Bronchial epithelial cell (primary cell): ENCODE measurements around the gene TGFBR3. TPM values are rescaled to one million over a fixed set of nuclear protein-coding genes. Genes with fewer than 3 reads are reported as not detected.

ENCODE experiments used
- DNase-seq: peaks from one replicate; pipeline ENCODE4 v3.0.0-alpha.2; 2010; ENCODE audit warnings: low read depth
- FAIRE-seq: peaks from 2 replicates; lab custom pipeline; 2011; peaks lifted over from hg19 to GRCh38; lab: Jason Lieb, UNC
- H3K27me3 ChIP-seq: 2 replicates; pipeline ENCODE4 v1.5.1; 2011; ENCODE audit warnings: low read length; ENCODE audit not compliant: control insufficient read depth, insufficient read depth
- H3K36me3 ChIP-seq: 2 replicates; pipeline ENCODE4 v1.5.1; 2011; ENCODE audit warnings: low read length; ENCODE audit not compliant: control insufficient read depth, insufficient read depth
- H3K4me3 ChIP-seq: 2 replicates; pipeline ENCODE4 v1.5.1; 2011; ENCODE audit warnings: mild to moderate bottlenecking, low read depth, low read length, control low read depth
- total RNA-seq: library from RNA; depleted of rRNA; stranded (reverse); fragments of >200 nt; gene quantifications from 2 replicates; pipeline ENCODE4 v1.2.1, GENCODE V29; 2014
- TF ChIP-seq, protein P1 (sequence below): IDR thresholded peaks from 2 replicates; pipeline ENCODE4 v1.5.1; 2011; ENCODE audit warnings: mild to moderate bottlenecking, moderate library complexity, low read length, control low read depth, inconsistent platforms; ENCODE audit not compliant: insufficient read depth, severe bottlenecking

Gene TGFBR3
- total RNA-seq, 1 donor from 2014 or later = 1.8 TPM

- TF ChIP-seq, protein P1, sequence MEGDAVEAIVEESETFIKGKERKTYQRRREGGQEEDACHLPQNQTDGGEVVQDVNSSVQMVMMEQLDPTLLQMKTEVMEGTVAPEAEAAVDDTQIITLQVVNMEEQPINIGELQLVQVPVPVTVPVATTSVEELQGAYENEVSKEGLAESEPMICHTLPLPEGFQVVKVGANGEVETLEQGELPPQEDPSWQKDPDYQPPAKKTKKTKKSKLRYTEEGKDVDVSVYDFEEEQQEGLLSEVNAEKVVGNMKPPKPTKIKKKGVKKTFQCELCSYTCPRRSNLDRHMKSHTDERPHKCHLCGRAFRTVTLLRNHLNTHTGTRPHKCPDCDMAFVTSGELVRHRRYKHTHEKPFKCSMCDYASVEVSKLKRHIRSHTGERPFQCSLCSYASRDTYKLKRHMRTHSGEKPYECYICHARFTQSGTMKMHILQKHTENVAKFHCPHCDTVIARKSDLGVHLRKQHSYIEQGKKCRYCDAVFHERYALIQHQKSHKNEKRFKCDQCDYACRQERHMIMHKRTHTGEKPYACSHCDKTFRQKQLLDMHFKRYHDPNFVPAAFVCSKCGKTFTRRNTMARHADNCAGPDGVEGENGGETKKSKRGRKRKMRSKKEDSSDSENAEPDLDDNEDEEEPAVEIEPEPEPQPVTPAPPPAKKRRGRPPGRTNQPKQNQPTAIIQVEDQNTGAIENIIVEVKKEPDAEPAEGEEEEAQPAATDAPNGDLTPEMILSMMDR = no peak
- H3K27me3 ChIP-seq = no peaks in the 10 kb centered on the region
- DNase-seq (no peak), FAIRE-seq (no peak)
- no peaks in the 10 kb centered on the region for H3K36me3 ChIP-seq
- H3K4me3 ChIP-seq = no peak overlapping the region
Measured at GRCh38 chr1:91710261-91710660, 175.7 kb downstream of the TGFBR3 start.

DNA sequence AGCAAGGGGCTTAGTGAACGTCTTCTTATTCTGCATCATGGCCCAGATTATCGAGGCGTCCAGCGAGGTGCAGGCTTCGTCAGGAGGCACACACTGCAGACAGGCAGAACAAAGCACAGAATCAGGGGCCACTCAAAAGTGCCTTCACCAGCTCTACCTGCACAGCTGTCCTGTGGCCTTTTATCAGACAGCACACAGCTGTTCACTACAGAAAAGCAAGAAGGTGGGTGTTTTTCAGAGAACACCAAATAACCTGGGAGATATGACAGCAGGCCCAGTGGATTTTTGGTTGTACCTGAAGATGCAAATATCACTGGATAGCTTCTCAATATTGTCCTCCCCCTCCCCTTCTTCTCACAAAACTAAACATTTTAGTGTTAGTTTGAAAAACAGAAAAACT lies 177.3 kb downstream of the TGFBR3 start:
- H3K36me3 ChIP-seq = no peaks in the 10 kb centered on the region
- H3K4me3 ChIP-seq = no peak overlapping the region
- no peak for FAIRE-seq
- no peak for DNase-seq
- H3K27me3 ChIP-seq = no peaks in the 10 kb centered on the region
- TF ChIP-seq, protein P1 = no peak

DNA sequence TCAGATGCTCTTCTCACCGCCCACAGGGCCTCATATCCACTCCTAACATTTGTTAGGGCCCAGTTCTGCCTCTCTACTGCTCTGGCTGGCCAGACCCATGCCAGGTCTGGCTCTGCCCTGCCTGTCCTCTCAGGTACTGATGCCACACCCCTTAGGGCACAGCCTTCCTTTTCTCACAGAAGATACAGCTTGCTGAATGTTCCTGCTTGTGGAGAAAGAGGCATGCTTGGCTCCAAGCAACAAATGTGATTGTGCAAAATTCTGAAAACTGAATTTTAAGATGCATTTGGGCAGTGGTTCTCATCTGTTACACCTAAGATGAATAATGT lies 178.1 kb downstream of the TGFBR3 start:
- H3K4me3 ChIP-seq = no peak overlapping the region
- no peaks in the 10 kb centered on the region for H3K27me3 ChIP-seq
- DNase-seq (no peak), FAIRE-seq (peak; percentile 66)
- TF ChIP-seq, protein P1 = no peak
- H3K36me3 ChIP-seq = no peaks in the 10 kb centered on the region

DNA sequence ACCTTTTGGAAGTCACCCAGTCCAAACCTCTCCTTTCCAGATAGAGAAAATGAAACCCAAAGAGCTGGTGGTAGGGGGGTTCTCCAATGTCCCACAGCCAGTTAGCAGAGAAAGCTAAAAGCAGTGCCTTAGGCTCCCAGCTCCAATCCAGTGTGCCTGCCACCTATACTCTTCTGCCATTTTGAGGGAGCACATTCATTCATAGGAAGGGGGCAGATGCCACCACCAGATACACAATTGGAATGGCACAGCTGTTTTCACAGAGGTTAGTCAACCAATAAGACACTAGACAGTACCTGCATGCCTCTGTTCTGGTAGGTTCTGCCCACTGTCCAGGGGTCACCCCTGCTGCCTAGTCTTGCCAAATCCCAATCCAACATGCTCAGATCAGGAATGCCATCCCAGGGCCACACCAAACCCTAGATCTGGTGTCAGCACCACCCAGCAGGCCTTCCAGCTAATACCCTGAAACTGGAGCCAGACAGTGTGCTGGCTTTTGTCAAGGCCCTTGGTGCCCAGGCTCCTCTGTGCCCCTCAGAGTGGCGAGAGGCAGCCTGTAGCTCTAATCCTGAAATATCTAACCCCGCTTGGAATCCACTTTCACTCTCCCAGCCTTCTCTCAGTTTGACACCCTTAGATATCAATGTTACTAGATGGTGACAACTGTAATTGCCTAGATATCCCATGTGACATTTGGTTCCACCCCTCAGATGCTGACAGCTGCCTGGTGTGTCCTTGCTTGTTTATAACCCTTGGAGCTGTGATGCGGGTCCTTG lies 178.6 kb downstream of the TGFBR3 start:
- Histone ChIP-seq H3K36me3 (no peaks in the 10 kb centered on the region), H3K4me3 (no peak overlapping the region), H3K27me3 (no peaks in the 10 kb centered on the region)
- no peak for FAIRE-seq
- DNase-seq = no peak
- TF ChIP-seq, protein P1 = no peak

- TF ChIP-seq, protein P1 = no peak
- FAIRE-seq (no peak), DNase-seq (no peak)
- no peak overlapping the region for H3K4me3 ChIP-seq
- no peaks in the 10 kb centered on the region for H3K27me3 ChIP-seq
- no peaks in the 10 kb centered on the region for H3K36me3 ChIP-seq
Measured at GRCh38 chr1:91706140-91706957, 179.6 kb downstream of the TGFBR3 start.
